Stimulated activated CD4-positive, alpha-beta T cell treated with anti-CD3 and anti-CD28 coated beads, Interleukin-1b, Interleukin-23, amount 100 ng/mL, for 24 hours (primary cell): ENCODE measurements around the gene EP400.

Source experiments
- DNase-seq, 4 experiments: peaks; one replicate each; pipeline ENCODE4 v3.0.0-alpha.2; 2020; ENCODE audit warnings: low read depth in 4 of 4, low spot score in 1 of 4

EP400 gene

GRCh38 chr12:131949431-131950181 is at the start of gene EP400:
Gene EP400, plus strand, starts transcription at chr12:131949942. Its CDS starts 10,678 bp downstream, at chr12:131960620.
- DNase-seq, result peak; percentile 73 to 97 (median 89)

GRCh38 chr12:131900397-131900796 is 49.3 kb upstream of the EP400 start:
- DNase-seq, result no peak

- DNase-seq, result no peak
Measured at GRCh38 chr12:131901431-131902331, 48.1 kb upstream of the EP400 start.

GRCh38 chr12:131902332-131903241 is 47.2 kb upstream of the EP400 start:
- no peak for DNase-seq

GRCh38 chr12:131903270-131904255 is 46.2 kb upstream of the EP400 start:
- no peak for DNase-seq

GRCh38 chr12:131904346-131904745 is 45.4 kb upstream of the EP400 start:
- DNase-seq, result no peak

- no peak for DNase-seq
Measured at GRCh38 chr12:131905081-131905629, 44.6 kb upstream of the EP400 start.

- no peak for DNase-seq
Measured at GRCh38 chr12:131905630-131906091, 44.1 kb upstream of the EP400 start.

- DNase-seq, result no peak
Measured at GRCh38 chr12:131907379-131908091, 42.2 kb upstream of the EP400 start.

GRCh38 chr12:131908092-131909080 is 41.4 kb upstream of the EP400 start:
- no peak for DNase-seq

- no peak for DNase-seq
Measured at GRCh38 chr12:131909081-131909751, 40.5 kb upstream of the EP400 start.

GRCh38 chr12:131909752-131910219 is 40.0 kb upstream of the EP400 start:
- no peak for DNase-seq

GRCh38 chr12:131910302-131911027 is 39.3 kb upstream of the EP400 start:
- no peak for DNase-seq

- DNase-seq, result no peak
Measured at GRCh38 chr12:131911028-131911650, 38.6 kb upstream of the EP400 start.

GRCh38 chr12:131911851-131912477 is 37.8 kb upstream of the EP400 start:
- no peak for DNase-seq
